ENCODE measurements around the gene ACE2.

DNA sequence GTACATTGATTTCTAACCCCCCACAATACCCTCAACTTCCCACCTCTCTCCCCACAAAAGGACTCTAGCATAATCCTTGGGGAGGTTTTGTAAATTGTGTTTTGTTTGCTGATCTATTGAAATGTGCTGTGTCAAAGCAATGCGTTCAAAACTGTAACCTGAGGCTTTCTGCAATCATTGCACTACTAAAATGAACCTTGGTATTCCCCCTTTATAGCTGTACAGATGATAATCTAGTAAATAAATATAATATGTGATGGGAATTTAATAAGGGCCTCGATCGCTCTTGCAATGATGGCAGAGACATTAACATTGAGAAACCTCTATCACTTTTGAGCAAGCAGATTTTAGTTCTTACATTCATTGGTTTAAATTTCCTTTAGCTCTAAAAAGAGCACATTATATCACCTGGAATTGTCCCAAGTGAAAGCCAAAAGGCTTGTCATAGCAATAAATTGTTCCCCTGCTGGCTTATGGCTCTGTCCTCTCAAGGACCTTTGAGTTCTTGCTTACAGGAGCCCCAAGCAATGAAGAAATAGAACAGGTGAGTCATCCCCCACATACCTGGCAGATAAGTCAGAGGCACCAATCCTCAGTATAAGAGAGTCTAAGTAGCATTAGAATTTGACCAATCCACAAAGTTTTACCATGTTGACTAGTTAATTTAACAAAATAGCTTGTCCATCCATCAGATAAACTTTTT, 18.4 kb upstream of the ACE2 start:
- TF ChIP-seq, protein P1, sequence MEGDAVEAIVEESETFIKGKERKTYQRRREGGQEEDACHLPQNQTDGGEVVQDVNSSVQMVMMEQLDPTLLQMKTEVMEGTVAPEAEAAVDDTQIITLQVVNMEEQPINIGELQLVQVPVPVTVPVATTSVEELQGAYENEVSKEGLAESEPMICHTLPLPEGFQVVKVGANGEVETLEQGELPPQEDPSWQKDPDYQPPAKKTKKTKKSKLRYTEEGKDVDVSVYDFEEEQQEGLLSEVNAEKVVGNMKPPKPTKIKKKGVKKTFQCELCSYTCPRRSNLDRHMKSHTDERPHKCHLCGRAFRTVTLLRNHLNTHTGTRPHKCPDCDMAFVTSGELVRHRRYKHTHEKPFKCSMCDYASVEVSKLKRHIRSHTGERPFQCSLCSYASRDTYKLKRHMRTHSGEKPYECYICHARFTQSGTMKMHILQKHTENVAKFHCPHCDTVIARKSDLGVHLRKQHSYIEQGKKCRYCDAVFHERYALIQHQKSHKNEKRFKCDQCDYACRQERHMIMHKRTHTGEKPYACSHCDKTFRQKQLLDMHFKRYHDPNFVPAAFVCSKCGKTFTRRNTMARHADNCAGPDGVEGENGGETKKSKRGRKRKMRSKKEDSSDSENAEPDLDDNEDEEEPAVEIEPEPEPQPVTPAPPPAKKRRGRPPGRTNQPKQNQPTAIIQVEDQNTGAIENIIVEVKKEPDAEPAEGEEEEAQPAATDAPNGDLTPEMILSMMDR (IDR thresholded peaks at IDR 0.05), result no peak
- TF ChIP-seq POLR2A (IDR thresholded peaks at IDR 0.05) (no peak), EP300 (IDR thresholded peaks at IDR 0.05) (no peak)

Measured in gastroesophageal sphincter (tissue), 3 donors.